Sigmoid colon (tissue), 4 donors: Measurements from ENCODE around the gene MPZL1.

Experiments
- POLR2A ChIP-seq, 2 donors: fragments of 450-650 bp; IDR thresholded peaks; one replicate each; pipeline ENCODE4 v1.6.1; 2016; ENCODE audit warnings: antibody characterized with exemption in 2 of 2, mild to moderate bottlenecking in 2 of 2, moderate library complexity in 2 of 2
- POLR2AphosphoS5 ChIP-seq, 4 donors: sonication (generic); formaldehyde crosslinking; IDR thresholded peaks; one replicate each; pipeline ENCODE4 v1.6.1; 2017; ENCODE audit warnings: antibody characterized with exemption in 4 of 4
- TF ChIP-seq, protein P1 (sequence below), 4 experiments: fragments of 450-650 bp in 3 of 4; fragments of 200-600 bp in 1 of 4; IDR thresholded peaks; one replicate each; pipeline ENCODE4 v1.5.1; 2016 to 2019; ENCODE audit warnings: antibody characterized with exemption in 4 of 4, mild to moderate bottlenecking in 3 of 4, moderate library complexity in 2 of 4

DNA sequence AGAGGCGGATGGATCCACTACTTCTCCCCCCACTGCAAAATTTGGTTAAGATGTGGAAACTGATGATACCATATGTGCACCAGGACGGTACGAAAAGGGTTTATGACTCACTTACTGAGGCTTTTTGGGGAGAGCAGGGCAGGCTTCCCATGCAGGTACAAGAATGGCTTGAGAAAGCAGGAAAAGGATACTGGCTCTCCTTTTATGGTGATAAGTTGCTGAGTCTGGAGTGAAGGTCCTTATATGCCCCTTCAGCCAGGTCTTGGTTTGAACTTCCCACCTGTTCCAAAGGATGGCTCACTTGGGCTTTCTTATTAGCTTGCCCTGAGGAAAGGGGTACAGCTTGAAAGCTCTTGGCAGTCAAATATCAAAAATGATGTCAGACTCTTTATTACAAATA is 23.1 kb downstream of the MPZL1 start:
- TF ChIP-seq, protein P1, sequence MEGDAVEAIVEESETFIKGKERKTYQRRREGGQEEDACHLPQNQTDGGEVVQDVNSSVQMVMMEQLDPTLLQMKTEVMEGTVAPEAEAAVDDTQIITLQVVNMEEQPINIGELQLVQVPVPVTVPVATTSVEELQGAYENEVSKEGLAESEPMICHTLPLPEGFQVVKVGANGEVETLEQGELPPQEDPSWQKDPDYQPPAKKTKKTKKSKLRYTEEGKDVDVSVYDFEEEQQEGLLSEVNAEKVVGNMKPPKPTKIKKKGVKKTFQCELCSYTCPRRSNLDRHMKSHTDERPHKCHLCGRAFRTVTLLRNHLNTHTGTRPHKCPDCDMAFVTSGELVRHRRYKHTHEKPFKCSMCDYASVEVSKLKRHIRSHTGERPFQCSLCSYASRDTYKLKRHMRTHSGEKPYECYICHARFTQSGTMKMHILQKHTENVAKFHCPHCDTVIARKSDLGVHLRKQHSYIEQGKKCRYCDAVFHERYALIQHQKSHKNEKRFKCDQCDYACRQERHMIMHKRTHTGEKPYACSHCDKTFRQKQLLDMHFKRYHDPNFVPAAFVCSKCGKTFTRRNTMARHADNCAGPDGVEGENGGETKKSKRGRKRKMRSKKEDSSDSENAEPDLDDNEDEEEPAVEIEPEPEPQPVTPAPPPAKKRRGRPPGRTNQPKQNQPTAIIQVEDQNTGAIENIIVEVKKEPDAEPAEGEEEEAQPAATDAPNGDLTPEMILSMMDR (IDR thresholded peaks at IDR 0.05): no peak
- TF ChIP-seq POLR2A (IDR thresholded peaks at IDR 0.05) (no peak), POLR2AphosphoS5 (IDR thresholded peaks at IDR 0.05) (no peak)
